Measurements from ENCODE around the gene GUCA1C. TPM values are rescaled to one million over a fixed set of nuclear protein-coding genes. Genes with fewer than 3 reads are reported as not detected.

GUCA1C gene, protein sequence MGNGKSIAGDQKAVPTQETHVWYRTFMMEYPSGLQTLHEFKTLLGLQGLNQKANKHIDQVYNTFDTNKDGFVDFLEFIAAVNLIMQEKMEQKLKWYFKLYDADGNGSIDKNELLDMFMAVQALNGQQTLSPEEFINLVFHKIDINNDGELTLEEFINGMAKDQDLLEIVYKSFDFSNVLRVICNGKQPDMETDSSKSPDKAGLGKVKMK
- not detected for polyA plus RNA-seq (2012; ENCODE audit: insufficient read depth, insufficient read length, low read depth)

- Histone ChIP-seq H3K27me3 (peaks cover 7% of the 10 kb centered on the region; the same call in 1 of the 2 replicates), H3K9me3 (no peaks in the 10 kb centered on the region), H3K36me3 (no peaks in the 10 kb centered on the region), H3K4me1 (no peaks in the 10 kb centered on the region), H3K4me3 (ENCODE audit: low read depth, low read length) (no peak within 1 kb of the TSS)
- no peak for DNase-seq
- TF ChIP-seq, protein P1, sequence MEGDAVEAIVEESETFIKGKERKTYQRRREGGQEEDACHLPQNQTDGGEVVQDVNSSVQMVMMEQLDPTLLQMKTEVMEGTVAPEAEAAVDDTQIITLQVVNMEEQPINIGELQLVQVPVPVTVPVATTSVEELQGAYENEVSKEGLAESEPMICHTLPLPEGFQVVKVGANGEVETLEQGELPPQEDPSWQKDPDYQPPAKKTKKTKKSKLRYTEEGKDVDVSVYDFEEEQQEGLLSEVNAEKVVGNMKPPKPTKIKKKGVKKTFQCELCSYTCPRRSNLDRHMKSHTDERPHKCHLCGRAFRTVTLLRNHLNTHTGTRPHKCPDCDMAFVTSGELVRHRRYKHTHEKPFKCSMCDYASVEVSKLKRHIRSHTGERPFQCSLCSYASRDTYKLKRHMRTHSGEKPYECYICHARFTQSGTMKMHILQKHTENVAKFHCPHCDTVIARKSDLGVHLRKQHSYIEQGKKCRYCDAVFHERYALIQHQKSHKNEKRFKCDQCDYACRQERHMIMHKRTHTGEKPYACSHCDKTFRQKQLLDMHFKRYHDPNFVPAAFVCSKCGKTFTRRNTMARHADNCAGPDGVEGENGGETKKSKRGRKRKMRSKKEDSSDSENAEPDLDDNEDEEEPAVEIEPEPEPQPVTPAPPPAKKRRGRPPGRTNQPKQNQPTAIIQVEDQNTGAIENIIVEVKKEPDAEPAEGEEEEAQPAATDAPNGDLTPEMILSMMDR (IDR thresholded peaks at IDR 0.05; ENCODE audit: low read depth, low read length): no peak
Observed at GRCh38 chr3:108953700-108954099, at the start of gene GUCA1C. GUCA1C (minus strand) TSS chr3:108953879; CDS start chr3:108953762, 117 bp downstream.

GRCh38 chr3:108998436-108998835 is 44.8 kb upstream of the GUCA1C start:
- no peaks in the 10 kb centered on the region for H3K36me3 ChIP-seq
- H3K27me3 ChIP-seq: peaks cover 9% of the 10 kb centered on the region
- no peaks in the 10 kb centered on the region for H3K4me1 ChIP-seq
- TF ChIP-seq, protein P1 (IDR thresholded peaks at IDR 0.05; ENCODE audit: low read depth, low read length): no peak
- no peaks in the 10 kb centered on the region for H3K9me3 ChIP-seq
- DNase-seq: no peak
- no peak overlapping the region for H3K4me3 ChIP-seq (ENCODE audit: low read depth, low read length)

- Histone ChIP-seq H3K9me3 (no peaks in the 10 kb centered on the region), H3K4me3 (ENCODE audit: low read depth, low read length) (no peak overlapping the region), H3K27me3 (peaks cover 20% of the 10 kb centered on the region), H3K4me1 (no peaks in the 10 kb centered on the region), H3K36me3 (no peaks in the 10 kb centered on the region)
- TF ChIP-seq, protein P1 (IDR thresholded peaks at IDR 0.05; ENCODE audit: low read depth, low read length): no peak
- DNase-seq: no peak
Observed at GRCh38 chr3:108985844-108986243, 32.2 kb upstream of the GUCA1C start.

- no peak for DNase-seq
Observed at GRCh38 chr3:108983051-108983450, 29.4 kb upstream of the GUCA1C start.

GRCh38 chr3:108976058-108976457 is 22.4 kb upstream of the GUCA1C start:
- Histone ChIP-seq H3K4me1 (no peaks in the 10 kb centered on the region), H3K27me3 (no peaks in the 10 kb centered on the region), H3K9me3 (no peaks in the 10 kb centered on the region), H3K4me3 (ENCODE audit: low read depth, low read length) (no peak overlapping the region), H3K36me3 (no peaks in the 10 kb centered on the region)
- no peak for DNase-seq
- TF ChIP-seq, protein P1 (IDR thresholded peaks at IDR 0.05; ENCODE audit: low read depth, low read length): no peak

More at GRCh38 chr3:108983051-108983450, 29.4 kb upstream of the GUCA1C start:
- Histone ChIP-seq H3K4me1 (no peaks in the 10 kb centered on the region), H3K36me3 (no peaks in the 10 kb centered on the region), H3K4me3 (ENCODE audit: low read depth, low read length) (no peak overlapping the region), H3K9me3 (no peaks in the 10 kb centered on the region), H3K27me3 (peaks cover 19% of the 10 kb centered on the region)
- TF ChIP-seq, protein P1 (IDR thresholded peaks at IDR 0.05; ENCODE audit: low read depth, low read length): no peak

DNA sequence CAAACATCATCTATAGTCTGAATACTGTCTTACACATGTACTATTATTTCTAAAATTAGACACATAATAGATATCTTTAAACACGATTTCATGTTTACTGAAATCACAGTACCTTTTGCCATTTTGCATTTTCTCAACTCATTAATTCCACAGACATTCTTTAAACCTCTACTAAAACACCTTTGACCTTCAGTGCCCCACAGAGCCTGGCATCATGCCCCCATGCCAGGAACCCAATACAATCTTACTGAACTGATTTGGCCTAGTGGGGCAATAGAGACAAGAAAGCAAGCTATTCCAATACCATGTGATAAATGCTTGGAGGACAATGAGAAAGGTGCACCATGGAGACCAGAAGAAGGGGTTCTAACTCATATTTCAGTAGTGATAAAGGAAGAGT is 19.3 kb upstream of the GUCA1C start:
- no peaks in the 10 kb centered on the region for H3K9me3 ChIP-seq
- H3K27me3 ChIP-seq: no peaks in the 10 kb centered on the region
- TF ChIP-seq, protein P1 (IDR thresholded peaks at IDR 0.05; ENCODE audit: low read depth, low read length): no peak
- H3K4me1 ChIP-seq: no peaks in the 10 kb centered on the region; the same call in 1 of the 2 replicates
- no peak overlapping the region for H3K4me3 ChIP-seq (ENCODE audit: low read depth, low read length)
- DNase-seq: no peak
- H3K36me3 ChIP-seq: no peaks in the 10 kb centered on the region

Data from BE2C (cell line).